HUDEP-2 (cell line): Measurements from ENCODE around the gene TNS2.
"Not testable (repeated sequence)": the region's sequence is repeated elsewhere in the genome, so short reads cannot be mapped to it uniquely, and the experiment has no call there.

ENCODE experiments used
- DNase-seq, 76 experiments: peaks; one replicate each; lab custom pipeline; 2025; ENCODE audit not compliant: unreplicated experiment in 76 of 76; lab: John Stamatoyannopoulos, UW

TNS2 gene

DNA sequence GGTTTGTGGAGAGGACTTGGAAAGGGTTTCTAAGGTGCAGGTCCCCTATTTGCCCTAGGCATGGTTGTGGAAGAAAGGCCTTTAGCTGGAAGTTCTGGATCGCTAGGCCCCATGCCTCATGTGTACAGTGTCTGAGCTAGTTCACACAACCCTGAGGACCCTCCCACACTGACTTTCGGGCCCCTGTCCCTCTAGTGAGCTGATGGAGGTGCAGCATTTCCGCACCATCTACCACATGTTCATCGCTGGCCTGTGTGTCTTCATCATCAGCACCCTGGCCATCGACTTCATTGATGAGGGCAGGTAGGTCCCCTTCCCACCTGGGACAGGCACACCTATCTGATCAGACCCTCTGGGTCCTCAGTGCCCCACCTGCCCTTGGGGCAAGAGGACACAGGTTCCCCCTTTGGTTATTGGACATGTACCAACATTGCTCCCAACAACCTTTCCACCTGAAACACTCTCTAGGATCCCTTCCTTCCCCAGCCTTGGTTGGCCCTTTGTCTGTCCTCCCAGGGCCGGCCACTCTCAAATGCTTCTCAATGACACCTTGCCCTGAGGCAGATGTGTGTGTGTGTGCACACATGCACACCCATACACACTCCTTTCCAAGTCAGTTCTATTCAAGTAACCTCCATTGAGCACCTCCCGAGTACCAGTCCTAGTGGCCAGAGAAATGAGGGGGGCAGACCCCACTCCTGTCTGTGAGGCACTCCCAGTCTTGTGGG, 56.0 kb downstream of the TNS2 start:
- DNase-seq: no peak

DNA sequence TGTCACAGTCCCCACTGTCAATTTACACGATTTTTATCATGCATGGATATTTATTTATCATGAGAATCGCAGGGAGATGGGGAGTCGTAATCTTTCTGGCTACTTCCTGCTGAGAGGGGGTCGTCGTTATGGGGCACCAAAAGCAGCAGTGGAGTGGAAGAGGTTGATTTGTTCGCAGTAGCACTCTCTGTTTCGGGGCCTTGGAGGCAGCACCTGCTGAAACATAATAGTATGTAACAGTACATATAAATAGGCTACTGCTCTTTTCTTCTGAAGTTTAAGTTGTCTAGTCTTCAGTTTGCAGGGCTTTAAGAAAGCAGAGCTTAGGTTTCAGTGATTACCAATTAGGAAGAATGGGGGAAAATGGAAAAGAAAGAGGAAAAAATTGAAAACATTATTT, 57.3 kb downstream of the TNS2 start:
- DNase-seq: no peak

- not testable (repeated sequence) for DNase-seq
Observed at GRCh38 chr12:53112431-53112830, 62.6 kb downstream of the TNS2 start.

DNA sequence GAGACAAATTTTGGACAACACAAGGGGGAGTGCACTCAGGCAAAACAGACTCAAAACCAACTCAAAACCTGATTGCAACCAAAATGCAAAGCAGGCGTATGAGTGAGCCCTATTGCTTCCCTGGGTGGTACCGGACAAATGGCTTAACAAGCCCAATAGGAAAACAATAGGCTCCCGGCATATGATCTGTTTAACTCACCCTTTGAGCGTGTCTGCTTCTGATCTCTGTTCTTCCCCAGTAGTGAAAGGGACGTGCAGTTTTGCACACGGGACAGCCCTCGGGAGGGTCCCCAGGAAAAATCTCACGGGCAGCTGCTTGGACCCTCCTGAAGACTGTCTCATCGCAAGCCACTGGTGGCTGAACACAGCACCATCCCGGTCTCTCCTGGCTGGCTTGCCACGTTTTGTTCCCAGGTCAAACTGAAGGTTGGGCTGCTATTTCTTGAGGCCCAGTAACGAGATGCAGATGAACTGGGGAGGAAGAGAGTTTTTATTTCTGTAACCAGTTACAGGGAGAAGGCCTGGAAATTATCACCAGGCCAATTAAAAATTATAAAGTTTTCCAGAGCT, 63.4 kb downstream of the TNS2 start:
- no peak for DNase-seq

DNA sequence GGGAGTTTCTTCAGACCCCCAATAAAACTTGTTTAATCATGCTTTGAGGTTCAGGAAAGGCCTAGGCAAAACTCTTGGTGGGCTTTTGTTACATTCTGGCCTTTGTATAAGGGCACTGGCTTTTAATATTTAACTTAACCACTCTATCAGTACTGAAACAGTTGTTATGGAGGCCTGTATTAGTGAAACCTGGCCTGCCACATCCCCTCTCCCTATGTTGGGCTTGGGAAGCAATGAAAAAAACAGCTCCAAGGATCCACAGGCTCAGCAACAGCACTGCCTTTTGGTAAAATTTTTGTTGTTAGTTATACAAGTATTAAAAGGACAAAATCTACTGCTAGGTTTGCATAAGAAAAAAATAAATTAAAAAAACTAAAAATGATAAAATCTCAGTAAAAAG, 64.1 kb downstream of the TNS2 start:
- no peak for DNase-seq
